GM19467 (cell line): ENCODE data around the gene NCKAP5.

Source experiments
- ATAC-seq: cut with Tn5 transposase; IDR thresholded peaks from one replicate; pipeline ENCODE4 v1.9.1; 2021; ENCODE audit warnings: mild to moderate bottlenecking, moderate library complexity; ENCODE audit not compliant: unreplicated experiment

The NCKAP5 gene

GRCh38 chr2:132793532-132793931 is 774.7 kb downstream of the NCKAP5 start:
- ATAC-seq = no peak

- no peak for ATAC-seq
These were observed 778.0 kb downstream of the NCKAP5 start for GRCh38 chr2:132790207-132790785.

GRCh38 chr2:132789066-132789465 is 779.2 kb downstream of the NCKAP5 start:
- ATAC-seq = no peak

GRCh38 chr2:132788310-132788838 is 779.9 kb downstream of the NCKAP5 start:
- no peak for ATAC-seq

GRCh38 chr2:132783883-132784282 is 784.4 kb downstream of the NCKAP5 start:
- no peak for ATAC-seq

- no peak for ATAC-seq
These were observed 786.0 kb downstream of the NCKAP5 start for GRCh38 chr2:132782176-132782783.

- no peak for ATAC-seq
These were observed 787.6 kb downstream of the NCKAP5 start for GRCh38 chr2:132780651-132781050.

- no peak for ATAC-seq
These were observed 789.0 kb downstream of the NCKAP5 start for GRCh38 chr2:132779206-132779721.

GRCh38 chr2:132776287-132776686 is 792.0 kb downstream of the NCKAP5 start:
- no peak for ATAC-seq

- no peak for ATAC-seq
These were observed 794.1 kb downstream of the NCKAP5 start for GRCh38 chr2:132774189-132774588.

GRCh38 chr2:132773331-132773730 is 794.9 kb downstream of the NCKAP5 start:
- no peak for ATAC-seq

- ATAC-seq = no peak
These were observed 795.9 kb downstream of the NCKAP5 start for GRCh38 chr2:132772340-132772739.

GRCh38 chr2:132766573-132766972 is 801.7 kb downstream of the NCKAP5 start:
- ATAC-seq = no peak

- ATAC-seq = no peak
These were observed 806.8 kb downstream of the NCKAP5 start for GRCh38 chr2:132761437-132761836.

GRCh38 chr2:132760971-132761370 is 807.3 kb downstream of the NCKAP5 start:
- ATAC-seq = no peak

GRCh38 chr2:132760405-132760804 is 807.9 kb downstream of the NCKAP5 start:
- no peak for ATAC-seq

- no peak for ATAC-seq
These were observed 809.3 kb downstream of the NCKAP5 start for GRCh38 chr2:132758995-132759394.

- no peak for ATAC-seq
These were observed 810.6 kb downstream of the NCKAP5 start for GRCh38 chr2:132757676-132758075.

GRCh38 chr2:132757002-132757589 is 811.2 kb downstream of the NCKAP5 start:
- no peak for ATAC-seq

GRCh38 chr2:132754867-132755472 is 813.3 kb downstream of the NCKAP5 start:
- no peak for ATAC-seq

GRCh38 chr2:132754392-132754791 is 813.9 kb downstream of the NCKAP5 start:
- no peak for ATAC-seq
